D721Med (cell line): ENCODE measurements around the gene DCDC1.

ENCODE experiments used
- DNase-seq: peaks from one replicate; pipeline ENCODE4 v3.0.0; 2011; ENCODE audit warnings: low spot score; ENCODE audit not compliant: insufficient read length
- FAIRE-seq: peaks from 2 replicates; lab custom pipeline; 2011; peaks lifted over from hg19 to GRCh38; lab: Jason Lieb, UNC
- TF ChIP-seq, protein P1 (sequence below): IDR thresholded peaks from 2 replicates; pipeline ENCODE4 v1.5.1; 2012; ENCODE audit warnings: mild to moderate bottlenecking, control low read depth; ENCODE audit not compliant: insufficient read depth; ENCODE audit errors: missing control alignments

Gene DCDC1

DNA sequence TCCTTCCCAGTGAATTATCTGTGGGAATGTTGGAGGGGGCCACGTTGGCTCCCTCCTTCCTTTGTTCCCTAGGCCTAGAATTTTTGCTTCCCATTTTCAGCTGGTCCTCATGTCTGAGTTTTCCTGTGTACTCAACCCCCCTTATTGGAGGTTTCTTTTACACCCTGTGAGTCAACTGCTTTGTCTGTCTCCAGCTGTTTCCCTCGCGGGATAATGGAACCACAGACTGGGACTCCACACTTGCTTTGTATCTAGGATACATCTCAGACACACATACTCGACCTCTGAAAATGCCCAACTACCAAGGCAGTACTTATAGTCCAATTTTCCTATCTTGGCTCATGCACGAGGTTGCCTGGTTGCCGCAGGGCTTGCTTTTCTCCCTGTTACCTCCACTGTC is 430.7 kb downstream of the DCDC1 start:
- FAIRE-seq (no peak), DNase-seq (no peak)
- TF ChIP-seq, protein P1, sequence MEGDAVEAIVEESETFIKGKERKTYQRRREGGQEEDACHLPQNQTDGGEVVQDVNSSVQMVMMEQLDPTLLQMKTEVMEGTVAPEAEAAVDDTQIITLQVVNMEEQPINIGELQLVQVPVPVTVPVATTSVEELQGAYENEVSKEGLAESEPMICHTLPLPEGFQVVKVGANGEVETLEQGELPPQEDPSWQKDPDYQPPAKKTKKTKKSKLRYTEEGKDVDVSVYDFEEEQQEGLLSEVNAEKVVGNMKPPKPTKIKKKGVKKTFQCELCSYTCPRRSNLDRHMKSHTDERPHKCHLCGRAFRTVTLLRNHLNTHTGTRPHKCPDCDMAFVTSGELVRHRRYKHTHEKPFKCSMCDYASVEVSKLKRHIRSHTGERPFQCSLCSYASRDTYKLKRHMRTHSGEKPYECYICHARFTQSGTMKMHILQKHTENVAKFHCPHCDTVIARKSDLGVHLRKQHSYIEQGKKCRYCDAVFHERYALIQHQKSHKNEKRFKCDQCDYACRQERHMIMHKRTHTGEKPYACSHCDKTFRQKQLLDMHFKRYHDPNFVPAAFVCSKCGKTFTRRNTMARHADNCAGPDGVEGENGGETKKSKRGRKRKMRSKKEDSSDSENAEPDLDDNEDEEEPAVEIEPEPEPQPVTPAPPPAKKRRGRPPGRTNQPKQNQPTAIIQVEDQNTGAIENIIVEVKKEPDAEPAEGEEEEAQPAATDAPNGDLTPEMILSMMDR = no peak

DNA sequence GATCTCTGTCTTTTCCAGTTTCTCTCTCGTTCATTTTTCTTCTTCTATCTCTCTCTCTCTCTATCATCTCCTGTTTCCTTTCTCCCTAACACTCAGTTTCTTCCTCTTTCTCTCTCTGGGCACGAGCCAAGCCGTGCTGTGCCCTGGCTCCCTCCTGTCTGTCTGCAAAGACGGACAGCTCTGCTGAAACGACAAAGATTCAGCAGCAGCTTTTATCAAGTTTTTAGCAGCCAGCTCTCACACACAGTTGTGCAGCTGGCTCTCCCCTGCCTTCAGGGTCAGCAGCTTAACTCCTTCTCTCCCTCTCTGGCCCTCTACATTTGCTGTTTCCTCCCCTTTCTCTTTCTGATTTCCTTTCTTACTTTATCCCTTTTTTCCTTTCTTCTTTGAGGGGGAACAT is 431.4 kb downstream of the DCDC1 start:
- DNase-seq = no peak
- TF ChIP-seq, protein P1 = no peak
- FAIRE-seq = no peak

- no peak for FAIRE-seq
- TF ChIP-seq, protein P1 = no peak
- no peak for DNase-seq
These were observed 433.0 kb downstream of the DCDC1 start for GRCh38 chr11:30936491-30936890.

GRCh38 chr11:30935861-30936260 is 433.7 kb downstream of the DCDC1 start:
- no peak for FAIRE-seq
- no peak for DNase-seq
- TF ChIP-seq, protein P1 = no peak

DNA sequence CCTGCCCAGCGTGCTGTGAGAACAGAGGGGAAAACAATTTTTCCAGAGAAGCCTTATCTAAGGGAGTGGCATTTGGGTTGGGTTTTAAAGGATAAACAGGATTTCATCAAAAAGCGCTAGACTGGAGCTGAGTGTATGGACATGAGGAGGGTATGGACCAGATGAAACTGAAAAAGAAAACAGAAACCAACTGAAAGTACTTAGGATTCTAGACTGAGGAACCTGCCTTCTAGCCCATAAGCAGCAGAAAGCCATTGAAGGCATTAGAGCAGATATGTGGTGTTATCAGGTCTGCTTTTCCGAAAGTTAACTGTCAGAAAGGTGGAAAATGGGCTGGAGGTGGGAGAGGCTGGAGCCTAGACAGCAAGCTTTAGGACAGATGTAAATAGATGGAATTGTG is 443.4 kb downstream of the DCDC1 start:
- DNase-seq (no peak), FAIRE-seq (no peak)
- TF ChIP-seq, protein P1 = no peak

DNA sequence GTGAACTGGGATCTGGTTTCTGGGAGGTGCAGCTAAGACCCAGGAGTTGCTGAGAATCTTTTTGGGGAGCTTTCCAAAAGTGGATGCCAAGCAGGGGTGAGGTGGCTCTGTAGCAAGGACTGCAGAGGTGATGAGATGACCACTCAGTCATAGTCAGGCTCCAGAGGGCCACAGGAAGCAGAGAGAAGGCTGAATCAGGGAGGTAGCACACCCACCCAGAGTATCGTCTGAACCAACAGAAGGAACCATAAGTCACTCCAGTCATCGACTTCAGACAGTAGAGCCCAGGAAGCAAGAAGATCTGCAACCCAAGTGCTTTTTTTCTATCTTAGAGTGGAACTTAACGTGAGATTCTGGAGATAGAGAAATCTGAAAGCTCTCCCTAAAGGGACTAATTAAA is 447.7 kb downstream of the DCDC1 start:
- FAIRE-seq = no peak

GRCh38 chr11:30919389-30920152 is 450.0 kb downstream of the DCDC1 start:
- FAIRE-seq (no peak), DNase-seq (no peak)
- TF ChIP-seq, protein P1 = no peak

More for the DNA sequence above, 447.7 kb downstream of the DCDC1 start:
- TF ChIP-seq, protein P1 = no peak
- no peak for DNase-seq
